Endothelial cell (in vitro differentiated cells): Measurements from ENCODE around the gene CHST4. TPM values are rescaled to one million over a fixed set of nuclear protein-coding genes. Genes with fewer than 3 reads are reported as not detected.

ENCODE experiments used
- DNase-seq: peaks from one replicate; pipeline ENCODE4 v3.0.0; 2021; ENCODE audit warnings: low spot score
- H3K27ac Mint-ChIP-seq: one replicate; pipeline ENCODE4 v1.8.0; 2021; ENCODE audit warnings: mixed read lengths, inconsistent platforms; ENCODE audit not compliant: unreplicated experiment
- H3K27me3 Mint-ChIP-seq: one replicate; pipeline ENCODE4 v1.8.0; 2021; ENCODE audit warnings: mild to moderate bottlenecking, moderate library complexity, mixed read lengths, inconsistent platforms; ENCODE audit not compliant: unreplicated experiment
- H3K36me3 Mint-ChIP-seq: one replicate; pipeline ENCODE4 v1.8.0; 2021; ENCODE audit warnings: mild to moderate bottlenecking, low read depth, mixed read lengths, inconsistent platforms; ENCODE audit not compliant: unreplicated experiment
- H3K4me1 Mint-ChIP-seq: one replicate; pipeline ENCODE4 v1.8.0; 2021; ENCODE audit warnings: mild to moderate bottlenecking, mixed read lengths, inconsistent platforms; ENCODE audit not compliant: unreplicated experiment
- H3K4me3 Mint-ChIP-seq: one replicate; pipeline ENCODE4 v1.8.0; 2021; ENCODE audit warnings: mild to moderate bottlenecking, mixed read lengths, inconsistent platforms; ENCODE audit not compliant: unreplicated experiment
- H3K9me3 Mint-ChIP-seq: one replicate; pipeline ENCODE4 v1.8.0; 2021; ENCODE audit warnings: mixed read lengths, inconsistent platforms; ENCODE audit not compliant: unreplicated experiment
- total RNA-seq: library from RNA; stranded (reverse); fragmentation: NEBNext Ultra II Directional; extraction: Animal tissue kit (Norgen Biotek cat#: 25700); gene quantifications from one replicate; pipeline ENCODE4 v1.2.1, GENCODE V29; 2021; ENCODE audit not compliant: unreplicated experiment
- TF ChIP-seq, protein P1 (sequence below): fragments of 200-600 bp; sonication (generic); IDR thresholded peaks from one replicate; pipeline ENCODE4 v1.5.0; 2021; ENCODE audit warnings: antibody characterized with exemption; ENCODE audit not compliant: unreplicated experiment

CHST4 gene
- total RNA-seq, 1 donor from 2014 or later: 0.13 TPM

DNA sequence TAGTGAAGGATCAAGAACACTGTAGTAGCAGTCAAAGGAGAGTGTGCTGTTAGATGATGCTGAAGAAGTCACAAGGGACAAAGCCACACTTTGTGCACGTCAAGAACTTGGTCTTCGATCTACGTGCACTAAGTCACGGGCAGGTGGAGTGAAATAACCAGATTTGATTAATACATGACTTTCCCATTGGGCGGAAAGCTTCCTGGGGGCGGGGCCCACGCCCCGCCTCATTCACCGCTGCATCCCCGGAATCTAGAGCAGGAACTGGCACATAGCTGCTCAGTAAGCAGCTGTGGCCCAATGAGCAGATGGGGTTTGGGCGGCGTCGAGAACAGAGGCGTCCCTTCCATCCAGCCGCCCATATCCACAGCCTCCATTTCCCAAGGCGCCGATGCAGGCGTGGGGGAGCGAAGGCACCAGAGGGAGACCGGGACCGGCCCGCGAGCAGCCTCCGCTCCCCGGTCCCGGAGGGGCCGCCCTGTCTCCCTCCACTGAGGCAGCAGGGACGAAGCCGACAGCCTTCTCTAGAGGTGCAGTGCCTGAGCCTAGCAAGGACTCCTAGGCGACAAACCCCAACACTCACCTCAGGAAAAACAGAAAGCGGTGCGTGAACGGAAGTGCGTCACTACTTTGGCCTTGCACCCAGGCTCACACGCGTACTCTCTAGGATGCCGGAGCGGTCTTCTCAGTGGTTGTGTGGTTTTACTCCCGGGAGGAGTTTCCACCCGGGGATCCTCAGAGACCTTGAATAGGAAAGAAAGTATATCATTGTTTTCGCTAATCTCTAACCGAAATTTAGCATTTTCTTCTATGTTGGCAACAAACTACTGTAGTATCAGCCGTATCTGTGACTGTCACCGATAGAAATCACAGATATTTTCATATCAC lies 42.0 kb upstream of the CHST4 start:
- Mint-ChIP-seq H3K36me3 (no peaks in the 10 kb centered on the region), H3K4me3 (peak overlapping the region; percentile 88), H3K9me3 (no peaks in the 10 kb centered on the region), H3K27ac (peak overlapping the region; percentile 81), H3K4me1 (peaks cover 21% of the 10 kb centered on the region), H3K27me3 (peaks cover 6% of the 10 kb centered on the region)
- DNase-seq: peak; percentile 63
- TF ChIP-seq, protein P1, sequence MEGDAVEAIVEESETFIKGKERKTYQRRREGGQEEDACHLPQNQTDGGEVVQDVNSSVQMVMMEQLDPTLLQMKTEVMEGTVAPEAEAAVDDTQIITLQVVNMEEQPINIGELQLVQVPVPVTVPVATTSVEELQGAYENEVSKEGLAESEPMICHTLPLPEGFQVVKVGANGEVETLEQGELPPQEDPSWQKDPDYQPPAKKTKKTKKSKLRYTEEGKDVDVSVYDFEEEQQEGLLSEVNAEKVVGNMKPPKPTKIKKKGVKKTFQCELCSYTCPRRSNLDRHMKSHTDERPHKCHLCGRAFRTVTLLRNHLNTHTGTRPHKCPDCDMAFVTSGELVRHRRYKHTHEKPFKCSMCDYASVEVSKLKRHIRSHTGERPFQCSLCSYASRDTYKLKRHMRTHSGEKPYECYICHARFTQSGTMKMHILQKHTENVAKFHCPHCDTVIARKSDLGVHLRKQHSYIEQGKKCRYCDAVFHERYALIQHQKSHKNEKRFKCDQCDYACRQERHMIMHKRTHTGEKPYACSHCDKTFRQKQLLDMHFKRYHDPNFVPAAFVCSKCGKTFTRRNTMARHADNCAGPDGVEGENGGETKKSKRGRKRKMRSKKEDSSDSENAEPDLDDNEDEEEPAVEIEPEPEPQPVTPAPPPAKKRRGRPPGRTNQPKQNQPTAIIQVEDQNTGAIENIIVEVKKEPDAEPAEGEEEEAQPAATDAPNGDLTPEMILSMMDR: no peak

- H3K27ac Mint-ChIP-seq: no peak within 1 kb of the TSS
- H3K27me3 Mint-ChIP-seq: peaks cover 4% of the 10 kb centered on the region
- no peak for DNase-seq
- TF ChIP-seq, protein P1: no peak
- H3K9me3 Mint-ChIP-seq: no peaks in the 10 kb centered on the region
- H3K4me3 Mint-ChIP-seq: no peak within 1 kb of the TSS
- H3K36me3 Mint-ChIP-seq: no peaks in the 10 kb centered on the region
- peaks cover 5% of the 10 kb centered on the region for H3K4me1 Mint-ChIP-seq
Observed at GRCh38 chr16:71489122-71489521, 37.1 kb upstream of the CHST4 start, which contains the start of gene ZNF19. ZNF19 (minus strand) TSS chr16:71489324; CDS start chr16:71482114, 7,210 bp downstream.

DNA sequence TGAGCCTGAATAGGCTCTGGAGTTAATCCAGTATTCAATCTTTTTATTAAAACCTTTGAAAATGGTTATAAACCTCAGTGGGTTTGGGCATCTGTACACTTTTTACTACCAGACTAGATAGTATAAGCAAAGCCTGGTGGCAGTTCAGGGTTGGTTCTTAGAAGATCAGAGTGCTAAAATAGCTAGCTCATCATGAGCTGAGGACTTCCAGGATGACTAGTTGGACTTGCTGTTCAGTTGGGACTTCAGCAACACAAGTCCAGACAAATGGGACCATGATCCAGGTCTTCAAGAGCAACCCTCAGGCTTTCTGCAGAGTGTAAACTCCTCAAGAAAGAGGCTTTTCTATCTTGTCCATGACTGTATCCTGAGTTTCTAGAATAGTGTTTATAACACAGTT lies 35.9 kb upstream of the CHST4 start:
- Mint-ChIP-seq H3K27me3 (peaks cover 4% of the 10 kb centered on the region), H3K4me1 (no peaks in the 10 kb centered on the region), H3K4me3 (no peak overlapping the region), H3K9me3 (no peaks in the 10 kb centered on the region), H3K36me3 (no peaks in the 10 kb centered on the region), H3K27ac (no peak overlapping the region)
- TF ChIP-seq, protein P1: no peak
- DNase-seq: no peak

- DNase-seq: no peak
- Mint-ChIP-seq H3K4me1 (no peaks in the 10 kb centered on the region), H3K27me3 (peaks cover 4% of the 10 kb centered on the region), H3K9me3 (no peaks in the 10 kb centered on the region), H3K4me3 (no peak overlapping the region), H3K27ac (no peak overlapping the region), H3K36me3 (no peaks in the 10 kb centered on the region)
- TF ChIP-seq, protein P1: no peak
Observed at GRCh38 chr16:71491054-71491453, 35.2 kb upstream of the CHST4 start.

DNA sequence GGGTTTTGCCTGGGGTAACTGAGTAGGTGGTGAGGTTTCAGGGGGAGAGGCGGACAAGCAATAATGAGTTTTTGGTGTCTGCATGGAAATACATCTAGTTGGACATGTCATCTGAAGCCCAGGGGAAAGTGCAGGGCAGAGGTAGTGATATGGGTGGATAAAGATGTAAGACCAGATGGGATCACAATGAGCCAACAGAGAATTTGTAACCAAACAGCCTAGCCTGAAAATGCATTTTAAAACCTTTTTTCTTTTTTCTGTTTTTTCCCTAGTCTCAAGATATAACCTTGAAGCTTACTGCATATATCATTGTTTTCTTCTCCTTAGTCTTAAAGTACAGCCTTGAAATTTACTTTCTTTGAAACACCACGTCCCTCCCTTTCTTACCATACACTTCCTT lies 33.4 kb upstream of the CHST4 start:
- H3K27ac Mint-ChIP-seq: no peak overlapping the region
- H3K4me1 Mint-ChIP-seq: no peaks in the 10 kb centered on the region
- H3K36me3 Mint-ChIP-seq: no peaks in the 10 kb centered on the region
- H3K4me3 Mint-ChIP-seq: no peak overlapping the region
- no peaks in the 10 kb centered on the region for H3K9me3 Mint-ChIP-seq
- TF ChIP-seq, protein P1: no peak
- peaks cover under 1% of the 10 kb centered on the region for H3K27me3 Mint-ChIP-seq
- DNase-seq: no peak
